Measurements from ENCODE around the gene ZNF418.
"Not testable (repeated sequence)": the region's sequence is repeated elsewhere in the genome, so short reads cannot be mapped to it uniquely, and the experiment has no call there.

The ZNF418 gene

DNA sequence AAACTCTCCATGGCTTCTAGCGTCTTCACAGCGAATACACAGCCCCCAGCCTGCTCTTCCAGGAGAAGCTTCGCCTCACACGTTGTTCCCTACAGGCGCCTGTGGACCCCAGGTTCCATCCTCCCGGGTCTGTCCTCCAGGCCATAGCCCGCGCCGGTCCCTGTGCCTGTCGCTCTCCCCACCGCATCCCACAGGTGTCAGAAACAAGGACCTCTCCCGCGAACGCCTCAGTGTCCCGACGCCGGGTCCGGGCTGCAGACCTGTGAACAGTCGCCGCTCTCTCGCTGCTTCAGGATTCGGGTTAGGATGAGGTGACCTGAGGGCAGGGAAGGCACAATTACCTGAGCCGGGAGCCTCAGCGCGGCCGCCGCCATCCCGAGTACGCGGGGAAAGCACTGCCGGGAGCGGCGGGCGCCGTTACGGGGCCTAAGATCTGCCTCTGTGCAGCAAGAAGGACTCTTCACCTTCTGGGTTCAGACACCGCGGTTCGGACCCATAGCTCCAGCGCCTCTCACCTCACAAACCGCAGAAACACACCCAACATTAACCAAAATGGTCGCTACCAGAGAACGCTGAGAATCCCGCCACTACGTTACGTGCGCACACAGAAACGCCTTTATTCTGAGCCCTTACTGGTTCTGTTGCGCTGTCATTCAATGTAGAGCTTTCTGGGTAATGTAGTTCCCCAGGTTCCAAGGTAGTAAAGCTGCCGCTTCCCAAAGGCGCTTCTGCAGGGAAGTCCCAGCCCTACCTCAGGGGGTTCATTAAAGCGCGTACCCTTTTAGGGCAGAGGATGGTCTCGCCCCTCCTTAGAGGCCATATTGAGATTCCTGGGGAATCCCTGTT lies at the start of gene ZNF418:
Gene ZNF418, minus strand, starts transcription at position 583 of the 846 bp plus-strand sequence. CDS start 1,580 bp downstream, outside the sequence.
- no peak for DNase-seq (ENCODE audit: low read depth)

DNA sequence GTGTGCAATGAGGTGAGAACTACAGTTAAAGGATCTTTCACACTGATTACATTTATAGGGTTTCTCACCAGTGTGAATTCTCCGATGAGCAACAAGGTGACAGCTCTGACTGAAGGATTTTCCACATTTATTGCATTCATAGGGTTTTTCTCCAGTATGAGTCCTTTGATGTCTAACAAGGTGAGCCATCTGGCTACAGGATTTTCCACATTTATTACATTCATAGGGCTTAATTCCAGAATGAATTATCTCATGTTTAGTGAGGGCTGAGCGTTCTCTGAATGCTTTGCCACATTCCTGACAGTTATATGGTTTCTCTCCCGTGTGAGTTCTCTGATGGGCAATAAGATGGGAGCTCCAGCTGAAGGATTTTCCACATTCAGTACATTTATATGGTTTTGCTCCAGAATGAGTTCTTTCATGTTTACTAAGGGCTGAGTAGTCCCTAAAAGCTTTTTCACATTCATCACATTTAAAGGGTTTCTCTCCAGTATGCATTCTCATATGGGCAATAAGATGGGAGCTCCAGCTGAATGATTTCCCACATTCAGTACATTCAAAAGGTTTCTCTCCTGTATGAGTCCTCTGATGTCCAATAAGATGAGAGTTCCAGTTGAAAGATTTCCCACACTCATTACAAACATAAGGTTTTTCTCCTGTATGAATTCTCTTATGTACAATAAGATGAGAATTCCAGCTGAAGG lies 43.5 kb upstream of the ZNF418 start:
- DNase-seq (ENCODE audit: low read depth): no peak

- no peak for DNase-seq (ENCODE audit: low read depth)
Observed at GRCh38 chr19:57974434-57974833, 39.2 kb upstream of the ZNF418 start, which contains the start of gene C19orf18. Gene C19orf18 (minus strand): TSS chr19:57974534. CDS start chr19:57974432, 102 bp downstream.

- no peak for DNase-seq (ENCODE audit: low read depth)
Observed at GRCh38 chr19:57964761-57965160, 29.6 kb upstream of the ZNF418 start.

- no peak for DNase-seq (ENCODE audit: low read depth)
Observed at GRCh38 chr19:57961785-57962184, 26.6 kb upstream of the ZNF418 start.

- DNase-seq (ENCODE audit: low read depth): no peak
Observed at GRCh38 chr19:57954996-57955395, 19.8 kb upstream of the ZNF418 start.

GRCh38 chr19:57949702-57950101 lies 14.5 kb upstream of the ZNF418 start:
- DNase-seq (ENCODE audit: low read depth): no peak

GRCh38 chr19:57949296-57949695 lies 14.1 kb upstream of the ZNF418 start:
- no peak for DNase-seq (ENCODE audit: low read depth)

DNA sequence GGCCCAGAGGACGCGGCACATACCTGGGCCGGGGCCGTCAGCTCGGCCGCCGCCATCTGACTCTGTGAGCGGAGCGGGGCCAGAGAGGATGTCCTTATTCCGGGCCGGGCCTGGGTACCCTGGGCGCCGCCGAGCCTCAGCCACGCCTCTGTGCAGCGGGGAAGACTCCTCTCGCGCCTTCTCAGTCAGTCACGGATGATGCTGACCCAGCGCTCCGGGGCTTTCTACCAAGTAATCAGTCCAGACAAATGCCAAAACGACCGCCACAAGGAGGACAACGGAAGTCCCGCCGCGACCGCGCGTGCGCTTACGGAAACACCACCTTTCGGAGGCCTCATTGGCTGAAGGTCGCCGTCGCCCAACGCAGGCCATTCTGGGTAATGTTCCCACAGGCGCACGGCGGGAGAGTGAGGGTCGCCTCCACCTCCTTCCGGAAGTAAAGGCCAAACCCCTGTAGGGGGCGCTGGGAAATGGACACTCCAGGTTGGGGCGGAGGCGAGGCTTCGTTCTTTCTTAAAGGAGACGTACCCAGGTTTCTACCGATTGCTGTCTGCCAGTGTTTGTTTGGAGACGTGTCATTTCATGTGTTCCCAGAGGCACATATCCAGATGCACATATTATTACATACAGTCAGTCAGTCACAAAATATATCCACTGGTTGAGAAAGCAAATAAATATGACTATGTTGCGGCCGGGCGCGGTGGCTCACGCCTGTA lies 12.4 kb upstream of the ZNF418 start, which contains the start of gene ZNF256:
Gene ZNF256, minus strand, starts transcription at position 288 of the 716 bp plus-strand sequence. Its CDS starts 232 bp downstream, at position 56.
- DNase-seq (ENCODE audit: low read depth): peak; percentile 95

DNA sequence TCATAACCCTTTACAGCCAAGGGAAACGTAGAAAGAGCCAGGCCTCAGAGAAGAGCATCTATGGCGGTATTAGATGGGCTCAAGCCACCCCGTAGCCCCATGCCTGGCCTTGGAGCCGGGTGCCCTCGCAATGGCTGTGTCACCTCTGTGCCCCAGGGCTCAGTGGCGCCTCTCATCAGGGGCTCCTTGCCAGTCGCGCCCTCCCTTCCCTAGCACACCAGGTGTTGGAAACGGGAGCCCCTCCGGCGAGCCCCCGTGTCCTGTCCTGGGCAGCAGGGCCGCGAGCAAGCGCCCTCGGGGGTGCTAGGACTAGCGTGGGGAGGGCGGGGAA lies 11.9 kb upstream of the ZNF418 start:
- no peak for DNase-seq (ENCODE audit: low read depth)

- no peak for DNase-seq (ENCODE audit: low read depth)
Observed at GRCh38 chr19:57946316-57946715, 11.1 kb upstream of the ZNF418 start.

DNA sequence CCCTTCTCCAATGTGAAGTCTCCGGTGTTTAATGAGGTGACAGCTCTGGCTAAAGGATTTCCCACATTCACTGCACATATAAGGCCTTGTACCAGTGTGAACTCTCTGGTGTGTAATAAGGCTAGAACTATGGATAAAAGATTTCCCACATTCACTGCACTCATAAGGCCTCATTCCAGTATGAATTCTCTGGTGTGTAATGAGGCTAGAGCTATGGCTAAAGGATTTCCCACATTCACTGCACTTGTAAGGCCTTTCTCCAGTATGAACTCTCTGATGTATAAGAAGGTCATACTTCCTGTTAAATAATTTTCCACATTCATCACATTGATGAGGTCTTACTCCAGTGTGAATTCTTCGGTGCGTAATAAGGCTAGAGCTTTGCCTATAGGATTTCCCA lies 6.4 kb upstream of the ZNF418 start:
- DNase-seq (ENCODE audit: low read depth): no peak

- no peak for DNase-seq (ENCODE audit: low read depth)
Observed at GRCh38 chr19:57935731-57936130, 529 bp upstream of the ZNF418 start.

- DNase-seq (ENCODE audit: low read depth): no peak
Observed at GRCh38 chr19:57927587-57927986, 7.6 kb downstream of the ZNF418 start.

DNA sequence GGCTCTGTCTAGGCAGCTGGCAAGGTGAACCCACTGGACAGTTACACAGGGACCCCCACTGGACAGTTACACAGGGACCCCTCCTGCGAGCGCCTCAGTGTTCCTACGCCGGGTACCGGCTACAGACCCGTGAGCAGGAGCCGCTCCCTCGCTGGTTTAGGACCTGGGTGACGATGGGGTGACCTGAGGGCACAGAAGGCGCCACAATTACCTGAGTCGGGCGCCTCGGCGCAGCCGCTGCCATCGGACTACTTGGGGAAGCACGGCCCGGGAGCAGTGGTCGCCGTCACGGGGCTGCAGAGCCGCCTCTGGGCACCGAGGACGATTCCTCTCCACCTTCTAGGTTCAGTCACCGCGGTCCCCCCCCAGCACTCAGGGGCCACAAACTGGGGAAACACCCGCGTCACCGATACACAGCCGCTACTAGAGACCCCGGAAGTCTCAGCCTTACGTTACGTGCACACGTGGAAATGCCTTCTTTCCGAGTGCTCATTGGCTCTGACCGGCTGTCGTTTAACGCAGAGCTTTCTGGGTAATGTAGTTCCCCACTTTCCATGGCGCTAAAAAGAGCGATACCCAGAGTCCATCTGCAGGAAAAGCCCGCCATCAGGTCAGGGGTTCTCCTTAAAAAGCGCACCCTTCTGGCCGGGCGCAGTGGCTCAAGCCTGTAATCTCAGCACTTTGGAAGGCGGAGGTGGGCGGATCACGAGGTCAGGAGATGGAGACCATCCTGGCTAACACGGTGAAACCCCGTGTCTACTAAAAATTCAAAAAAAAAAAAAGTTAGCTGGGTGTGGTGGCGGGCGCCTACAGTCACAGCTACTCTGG lies 18.8 kb downstream of the ZNF418 start, which contains the start of gene ZNF417:
Gene ZNF417, minus strand, starts transcription at position 425 of the 828 bp plus-strand sequence. Its CDS starts 181 bp downstream, at position 244.
- peak; percentile 93 for DNase-seq (ENCODE audit: low read depth)

DNA sequence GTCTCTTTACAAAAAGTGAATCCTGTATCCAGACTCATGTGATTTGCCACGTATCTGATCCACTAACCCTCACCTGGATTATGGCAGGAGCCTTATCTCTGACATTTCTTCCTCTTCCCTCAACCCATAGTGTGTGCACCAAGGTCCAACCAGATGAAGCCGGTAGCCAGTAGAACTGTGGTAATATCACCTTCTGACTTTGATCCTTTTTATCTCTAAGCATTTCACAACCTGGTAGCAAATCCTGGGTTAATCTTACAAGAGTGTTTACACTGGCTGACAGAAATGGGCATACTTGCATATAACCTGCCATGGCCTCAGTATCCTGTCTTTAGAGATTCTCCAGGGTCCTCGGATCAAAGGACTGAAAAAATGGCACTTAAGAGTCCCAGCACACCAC lies 20.7 kb downstream of the ZNF418 start:
- DNase-seq (ENCODE audit: low read depth): no peak

DNA sequence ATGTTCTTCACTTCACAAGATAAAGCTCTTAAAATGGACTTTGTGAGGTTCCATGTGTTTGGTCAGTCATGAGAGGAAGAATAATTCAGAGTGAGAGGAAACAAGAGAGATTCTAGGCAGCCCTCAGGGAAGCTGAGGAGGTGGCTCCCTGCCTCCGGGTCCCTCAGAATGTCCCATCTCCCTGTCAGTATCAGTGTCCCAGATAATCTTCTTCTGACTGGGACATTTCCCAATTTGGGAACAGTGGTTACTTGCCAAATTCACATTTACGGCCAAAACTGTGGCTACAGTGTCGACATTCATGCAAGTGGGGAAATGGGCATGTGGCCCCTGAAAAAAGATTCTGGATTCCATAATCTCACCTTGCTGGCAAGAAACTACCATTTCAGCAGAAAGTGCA lies 27.8 kb downstream of the ZNF418 start:
- DNase-seq (ENCODE audit: low read depth): no peak

DNA sequence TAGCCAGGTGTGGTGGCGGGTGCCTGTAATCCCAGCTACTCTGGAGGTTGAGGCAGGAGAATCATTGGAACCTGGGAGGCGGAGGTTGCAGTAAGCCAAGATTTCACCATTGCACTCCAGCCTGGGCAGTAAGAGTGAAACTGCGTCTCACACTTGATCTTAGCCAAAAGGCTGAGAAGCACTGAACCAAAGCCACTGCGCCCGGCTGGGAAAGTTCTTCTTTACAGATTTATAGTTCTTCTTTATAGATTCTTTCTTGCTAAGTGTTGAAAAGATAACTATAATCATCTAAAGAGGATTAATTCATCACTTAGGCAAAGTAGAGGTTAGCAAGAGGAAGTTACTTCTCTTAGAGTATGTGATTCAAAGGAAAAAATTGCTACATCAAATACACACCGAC lies 29.9 kb downstream of the ZNF418 start:
- no peak for DNase-seq (ENCODE audit: low read depth)

DNA sequence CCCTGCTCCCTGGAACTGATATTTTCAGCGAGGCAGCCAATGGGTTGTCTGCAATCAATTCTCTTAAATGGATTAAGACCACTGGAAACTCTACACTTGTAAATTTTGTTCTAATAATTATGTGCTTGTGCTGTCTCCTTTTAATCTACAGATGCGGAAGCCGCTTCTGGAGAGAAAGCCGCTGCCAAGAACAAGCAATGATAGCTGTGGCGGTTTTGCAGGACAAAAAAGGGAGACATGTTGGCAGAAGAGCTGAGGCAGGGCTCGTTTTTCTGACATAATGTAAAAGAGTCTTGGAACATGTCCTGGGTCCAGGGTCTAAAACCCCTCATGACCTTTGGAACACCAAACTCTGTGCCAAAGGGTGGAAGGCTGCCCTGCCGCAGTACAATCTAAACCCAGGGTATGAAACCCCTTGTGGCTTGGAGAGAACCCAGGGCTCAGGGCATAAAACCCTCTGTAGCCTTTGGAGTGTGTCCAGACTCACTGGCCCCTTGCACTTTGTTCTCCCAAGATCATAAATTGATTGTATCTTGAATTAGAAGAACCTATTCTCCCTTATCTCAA lies 31.5 kb downstream of the ZNF418 start:
- no peak for DNase-seq (ENCODE audit: low read depth)

DNA sequence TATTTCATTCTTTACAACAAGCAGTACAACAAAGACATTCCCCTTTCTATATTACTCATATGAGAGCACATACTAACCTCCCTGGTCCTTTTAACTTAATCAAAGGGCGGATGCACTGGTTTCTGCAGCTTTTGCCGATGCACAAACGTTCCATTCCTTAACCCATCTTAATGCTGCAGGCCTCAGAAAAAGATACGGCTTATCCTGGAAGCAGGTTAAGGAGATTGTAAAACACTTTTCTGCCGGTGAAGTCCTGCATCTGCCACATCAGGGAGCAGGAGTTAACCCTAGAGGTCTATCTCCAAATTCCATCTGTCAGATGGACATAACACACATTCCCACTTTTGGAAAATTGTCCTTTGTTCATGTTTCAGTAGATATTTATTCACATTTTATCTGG lies 34.9 kb downstream of the ZNF418 start:
- no peak for DNase-seq (ENCODE audit: low read depth)

GRCh38 chr19:57890706-57891105 lies 44.5 kb downstream of the ZNF418 start:
- not testable (repeated sequence) for DNase-seq (ENCODE audit: low read depth)
